ENCODE measurements around the gene AQP12A.

DNA sequence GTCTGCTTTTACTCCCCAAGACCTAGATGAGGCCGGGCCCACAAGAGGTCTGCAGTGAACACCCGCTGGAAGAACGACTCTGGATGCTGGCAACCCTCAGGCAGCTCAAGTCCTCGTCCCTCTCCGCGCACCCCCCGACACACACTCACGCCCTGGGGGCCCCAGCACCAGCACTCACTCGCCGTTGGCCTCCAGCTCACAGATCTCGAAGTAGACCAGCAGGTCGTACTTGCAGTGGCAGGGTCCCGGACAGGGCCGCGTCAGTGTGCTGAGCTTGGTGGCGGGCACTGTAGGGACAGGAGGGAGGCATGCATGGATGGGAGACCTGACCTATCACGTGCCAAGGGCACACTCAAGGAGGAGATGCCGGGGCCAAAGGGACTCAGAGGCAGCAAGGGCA, 49.4 kb downstream of the AQP12A start:
- TF ChIP-seq, protein P1, sequence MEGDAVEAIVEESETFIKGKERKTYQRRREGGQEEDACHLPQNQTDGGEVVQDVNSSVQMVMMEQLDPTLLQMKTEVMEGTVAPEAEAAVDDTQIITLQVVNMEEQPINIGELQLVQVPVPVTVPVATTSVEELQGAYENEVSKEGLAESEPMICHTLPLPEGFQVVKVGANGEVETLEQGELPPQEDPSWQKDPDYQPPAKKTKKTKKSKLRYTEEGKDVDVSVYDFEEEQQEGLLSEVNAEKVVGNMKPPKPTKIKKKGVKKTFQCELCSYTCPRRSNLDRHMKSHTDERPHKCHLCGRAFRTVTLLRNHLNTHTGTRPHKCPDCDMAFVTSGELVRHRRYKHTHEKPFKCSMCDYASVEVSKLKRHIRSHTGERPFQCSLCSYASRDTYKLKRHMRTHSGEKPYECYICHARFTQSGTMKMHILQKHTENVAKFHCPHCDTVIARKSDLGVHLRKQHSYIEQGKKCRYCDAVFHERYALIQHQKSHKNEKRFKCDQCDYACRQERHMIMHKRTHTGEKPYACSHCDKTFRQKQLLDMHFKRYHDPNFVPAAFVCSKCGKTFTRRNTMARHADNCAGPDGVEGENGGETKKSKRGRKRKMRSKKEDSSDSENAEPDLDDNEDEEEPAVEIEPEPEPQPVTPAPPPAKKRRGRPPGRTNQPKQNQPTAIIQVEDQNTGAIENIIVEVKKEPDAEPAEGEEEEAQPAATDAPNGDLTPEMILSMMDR (IDR thresholded peaks at IDR 0.05) = no peak
- TF ChIP-seq EZH2 (IDR thresholded peaks at IDR 0.05; ENCODE audit: borderline replicate concordance, insufficient read depth, low read depth, low read length, poor library complexity, severe bottlenecking) = no peak
